ENCODE measurements around the gene CAMK1D. TPM values are rescaled to one million over a fixed set of nuclear protein-coding genes. Genes with fewer than 3 reads are reported as not detected.

The CAMK1D gene
- total RNA-seq, 1 experiment from 2014 or later: 0.63 TPM

DNA sequence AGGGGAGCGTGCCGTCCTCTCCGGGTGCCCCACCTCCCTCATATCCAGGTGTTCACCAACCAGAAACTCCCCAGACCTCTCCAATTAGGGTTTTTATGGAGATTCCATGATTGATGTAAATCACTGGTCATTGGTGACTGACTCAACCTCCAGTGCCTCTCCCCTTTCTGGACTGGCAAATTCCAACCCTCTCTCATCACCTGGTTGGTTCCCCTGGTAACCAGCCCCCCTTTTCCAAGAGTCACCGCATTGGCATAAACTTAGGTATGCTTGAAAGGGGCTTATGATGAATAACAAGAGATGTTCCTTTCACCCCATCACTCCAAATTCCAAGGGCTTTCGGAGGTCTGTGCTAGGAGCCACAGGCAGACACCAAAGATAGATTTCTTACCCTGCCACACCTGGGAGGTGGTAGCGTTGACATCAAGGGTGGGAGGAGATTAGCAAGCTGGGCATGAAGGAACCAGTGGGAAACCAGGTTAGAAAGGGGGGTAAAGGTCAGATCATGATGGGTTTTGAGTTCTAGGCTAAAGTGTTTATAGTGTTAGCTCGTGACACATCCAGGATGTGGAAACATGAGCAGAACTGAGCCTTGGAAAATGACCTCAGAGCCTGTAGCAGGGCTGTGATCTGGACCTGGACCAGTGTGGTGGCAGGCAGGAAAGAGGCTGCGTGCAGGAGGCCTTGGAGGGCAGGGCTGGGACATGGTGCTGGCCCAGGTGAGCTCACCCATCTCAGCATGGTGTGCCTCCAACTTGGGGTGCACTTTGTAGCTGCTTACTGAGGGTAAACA lies 45.1 kb downstream of the CAMK1D start:
- no peaks in the 10 kb centered on the region for H3K79me2 ChIP-seq (ENCODE audit: low read length)
- H3K27me3 ChIP-seq (ENCODE audit: low read length): no peaks in the 10 kb centered on the region
- H3K36me3 ChIP-seq (ENCODE audit: insufficient read depth, low read length): no peaks in the 10 kb centered on the region
- no peaks in the 10 kb centered on the region for H3K4me1 ChIP-seq (ENCODE audit: low read length)
- no peaks in the 10 kb centered on the region for H3K9me3 ChIP-seq (ENCODE audit: low read length)
- H4K20me1 ChIP-seq (ENCODE audit: insufficient read depth, low read depth, low read length): no peaks in the 10 kb centered on the region
- H3K9ac ChIP-seq (ENCODE audit: low read length): no peak overlapping the region
- no peak overlapping the region for H2AFZ ChIP-seq (ENCODE audit: low read length)
- no peak overlapping the region for H3K4me3 ChIP-seq (ENCODE audit: low read length)
- no peak for DNase-seq
- no peak overlapping the region for H3K4me2 ChIP-seq (ENCODE audit: low read depth, low read length, poor library complexity, severe bottlenecking)
- no peak overlapping the region for H3K27ac ChIP-seq (ENCODE audit: low read length)
- no peaks in the 10 kb centered on the region for H3K9me2 ChIP-seq (replicated peaks; ENCODE audit: insufficient read depth, low read length)

DNA sequence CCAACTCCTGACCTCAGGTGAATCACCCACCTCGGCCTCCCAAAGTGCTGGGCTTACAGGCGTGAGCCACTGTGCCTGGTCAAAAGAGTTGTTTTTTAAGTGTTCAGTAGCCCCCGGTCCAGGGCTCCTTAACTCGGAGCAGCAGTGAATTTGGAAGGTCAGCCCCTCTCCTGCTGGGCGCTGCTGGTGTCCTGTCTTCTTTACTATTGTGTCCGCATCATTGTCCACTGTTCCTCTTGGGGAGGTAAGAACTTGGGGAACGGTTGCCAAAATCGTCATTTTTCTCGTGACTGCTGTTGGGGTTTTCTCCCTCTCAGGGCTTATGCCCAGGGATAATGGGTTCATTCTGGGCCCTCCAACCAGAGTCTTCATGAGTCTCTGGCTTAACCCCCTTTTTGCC lies 46.7 kb downstream of the CAMK1D start:
- no peak overlapping the region for H3K4me2 ChIP-seq (ENCODE audit: low read depth, low read length, poor library complexity, severe bottlenecking)
- no peaks in the 10 kb centered on the region for H4K20me1 ChIP-seq (ENCODE audit: insufficient read depth, low read depth, low read length)
- no peak for DNase-seq
- no peaks in the 10 kb centered on the region for H3K9me2 ChIP-seq (replicated peaks; ENCODE audit: insufficient read depth, low read length)
- H2AFZ ChIP-seq (ENCODE audit: low read length): no peak overlapping the region
- H3K79me2 ChIP-seq (ENCODE audit: low read length): no peaks in the 10 kb centered on the region
- H3K36me3 ChIP-seq (ENCODE audit: insufficient read depth, low read length): no peaks in the 10 kb centered on the region
- no peak overlapping the region for H3K27ac ChIP-seq (ENCODE audit: low read length)
- H3K9me3 ChIP-seq (ENCODE audit: low read length): no peaks in the 10 kb centered on the region
- H3K4me3 ChIP-seq (ENCODE audit: low read length): no peak overlapping the region
- H3K9ac ChIP-seq (ENCODE audit: low read length): no peak overlapping the region
- H3K4me1 ChIP-seq (ENCODE audit: low read length): no peaks in the 10 kb centered on the region
- no peaks in the 10 kb centered on the region for H3K27me3 ChIP-seq (ENCODE audit: low read length)

DNA sequence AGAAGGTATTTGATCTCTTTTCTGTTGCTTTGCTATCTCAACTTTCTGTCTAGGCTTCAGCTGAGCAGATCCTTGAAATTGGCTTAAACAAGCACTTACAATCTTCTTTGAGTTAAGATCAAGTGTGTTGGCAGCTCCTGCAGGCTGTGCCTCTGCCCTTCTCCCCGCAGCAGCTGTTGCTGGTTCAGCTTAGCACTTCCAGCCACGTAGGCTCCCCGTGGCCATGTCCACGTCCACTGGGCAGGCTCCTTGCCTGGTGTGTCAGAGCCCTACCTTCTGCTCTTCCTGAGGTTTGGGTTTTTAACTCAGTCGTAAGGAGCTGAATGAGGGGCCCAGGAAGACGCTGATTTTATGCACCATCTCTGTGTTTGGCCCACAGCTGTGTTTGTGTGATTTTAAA lies 47.2 kb downstream of the CAMK1D start:
- no peaks in the 10 kb centered on the region for H3K27me3 ChIP-seq (ENCODE audit: low read length)
- H3K27ac ChIP-seq (ENCODE audit: low read length): no peak overlapping the region
- no peak overlapping the region for H2AFZ ChIP-seq (ENCODE audit: low read length)
- no peak overlapping the region for H3K9ac ChIP-seq (ENCODE audit: low read length)
- no peaks in the 10 kb centered on the region for H3K9me3 ChIP-seq (ENCODE audit: low read length)
- H3K4me3 ChIP-seq (ENCODE audit: low read length): no peak overlapping the region
- H3K9me2 ChIP-seq (replicated peaks; ENCODE audit: insufficient read depth, low read length): no peaks in the 10 kb centered on the region
- no peaks in the 10 kb centered on the region for H4K20me1 ChIP-seq (ENCODE audit: insufficient read depth, low read depth, low read length)
- H3K4me1 ChIP-seq (ENCODE audit: low read length): no peaks in the 10 kb centered on the region
- no peak overlapping the region for H3K4me2 ChIP-seq (ENCODE audit: low read depth, low read length, poor library complexity, severe bottlenecking)
- no peak for DNase-seq
- no peaks in the 10 kb centered on the region for H3K36me3 ChIP-seq (ENCODE audit: insufficient read depth, low read length)
- H3K79me2 ChIP-seq (ENCODE audit: low read length): no peaks in the 10 kb centered on the region

DNA sequence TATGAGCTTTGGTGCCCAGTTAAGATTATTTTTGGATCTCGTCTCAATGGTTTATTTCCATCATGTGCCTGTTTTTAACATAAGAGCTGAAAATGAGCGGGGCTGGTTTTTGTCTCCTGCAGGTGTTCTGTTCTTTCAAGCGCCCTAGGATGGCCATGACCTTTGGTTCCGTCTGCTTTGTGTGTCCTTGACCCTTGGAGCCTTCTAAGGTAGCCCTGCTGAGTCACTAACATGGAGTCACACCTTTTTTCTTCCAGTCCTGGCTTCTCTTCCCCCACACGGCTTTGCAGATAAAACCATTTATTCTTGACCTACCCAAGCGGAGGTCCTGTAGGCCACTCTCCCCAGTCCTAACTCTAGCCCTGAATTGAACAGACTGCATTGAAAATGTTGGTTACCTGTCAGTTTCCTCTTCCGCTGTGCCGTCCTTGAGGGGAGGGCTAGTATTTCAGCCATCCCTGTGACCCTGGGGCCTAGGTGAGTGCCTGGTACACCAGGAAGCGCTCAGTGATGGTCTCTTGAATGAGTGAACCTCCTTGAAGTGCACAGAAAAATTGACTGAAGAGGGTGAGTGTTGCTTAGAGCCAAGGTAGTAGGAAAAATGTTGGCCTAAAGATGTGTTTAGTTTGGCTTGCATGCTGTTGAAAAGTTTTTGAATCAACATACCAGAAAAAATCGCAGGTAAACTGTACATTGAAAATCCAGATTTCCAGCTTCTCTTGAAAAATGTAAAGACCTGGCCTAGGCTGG lies 48.0 kb downstream of the CAMK1D start:
- Histone ChIP-seq H3K4me3 (ENCODE audit: low read length) (no peak overlapping the region), H3K9me3 (ENCODE audit: low read length) (no peaks in the 10 kb centered on the region), H3K79me2 (ENCODE audit: low read length) (no peaks in the 10 kb centered on the region), H3K36me3 (ENCODE audit: insufficient read depth, low read length) (no peaks in the 10 kb centered on the region), H3K9me2 (replicated peaks; ENCODE audit: insufficient read depth, low read length) (no peaks in the 10 kb centered on the region), H2AFZ (ENCODE audit: low read length) (no peak overlapping the region), H3K4me1 (ENCODE audit: low read length) (no peaks in the 10 kb centered on the region), H3K27me3 (ENCODE audit: low read length) (no peaks in the 10 kb centered on the region), H3K27ac (ENCODE audit: low read length) (no peak overlapping the region), H3K4me2 (ENCODE audit: low read depth, low read length, poor library complexity, severe bottlenecking) (no peak overlapping the region), H4K20me1 (ENCODE audit: insufficient read depth, low read depth, low read length) (no peaks in the 10 kb centered on the region), H3K9ac (ENCODE audit: low read length) (no peak overlapping the region)
- DNase-seq: no peak

DNA sequence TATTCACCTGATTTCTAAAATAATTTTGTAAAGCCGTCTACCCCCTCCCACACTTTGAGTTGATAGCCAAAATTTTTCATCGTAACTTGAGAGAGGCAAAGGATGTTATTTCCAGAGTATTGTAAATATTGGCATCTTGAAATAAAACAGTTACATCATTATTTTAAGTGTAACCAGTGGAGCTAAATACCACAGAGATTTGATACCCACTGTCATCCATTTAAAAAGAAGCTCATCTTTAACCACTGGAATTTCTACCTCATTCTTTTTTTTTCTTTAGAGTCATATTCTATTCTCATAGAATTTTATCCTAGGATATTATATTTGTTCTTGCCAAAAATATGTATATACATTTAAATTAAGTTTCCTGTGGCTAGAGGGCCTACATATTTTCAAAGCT lies 48.6 kb downstream of the CAMK1D start:
- H2AFZ ChIP-seq (ENCODE audit: low read length): no peak overlapping the region
- no peak overlapping the region for H3K4me3 ChIP-seq (ENCODE audit: low read length)
- no peaks in the 10 kb centered on the region for H3K9me3 ChIP-seq (ENCODE audit: low read length)
- no peaks in the 10 kb centered on the region for H4K20me1 ChIP-seq (ENCODE audit: insufficient read depth, low read depth, low read length)
- H3K4me2 ChIP-seq (ENCODE audit: low read depth, low read length, poor library complexity, severe bottlenecking): no peak overlapping the region
- no peak overlapping the region for H3K9ac ChIP-seq (ENCODE audit: low read length)
- H3K9me2 ChIP-seq (replicated peaks; ENCODE audit: insufficient read depth, low read length): no peaks in the 10 kb centered on the region
- H3K79me2 ChIP-seq (ENCODE audit: low read length): no peaks in the 10 kb centered on the region
- no peak for DNase-seq
- H3K36me3 ChIP-seq (ENCODE audit: insufficient read depth, low read length): no peaks in the 10 kb centered on the region
- no peaks in the 10 kb centered on the region for H3K27me3 ChIP-seq (ENCODE audit: low read length)
- H3K27ac ChIP-seq (ENCODE audit: low read length): no peak overlapping the region
- H3K4me1 ChIP-seq (ENCODE audit: low read length): no peaks in the 10 kb centered on the region

DNA sequence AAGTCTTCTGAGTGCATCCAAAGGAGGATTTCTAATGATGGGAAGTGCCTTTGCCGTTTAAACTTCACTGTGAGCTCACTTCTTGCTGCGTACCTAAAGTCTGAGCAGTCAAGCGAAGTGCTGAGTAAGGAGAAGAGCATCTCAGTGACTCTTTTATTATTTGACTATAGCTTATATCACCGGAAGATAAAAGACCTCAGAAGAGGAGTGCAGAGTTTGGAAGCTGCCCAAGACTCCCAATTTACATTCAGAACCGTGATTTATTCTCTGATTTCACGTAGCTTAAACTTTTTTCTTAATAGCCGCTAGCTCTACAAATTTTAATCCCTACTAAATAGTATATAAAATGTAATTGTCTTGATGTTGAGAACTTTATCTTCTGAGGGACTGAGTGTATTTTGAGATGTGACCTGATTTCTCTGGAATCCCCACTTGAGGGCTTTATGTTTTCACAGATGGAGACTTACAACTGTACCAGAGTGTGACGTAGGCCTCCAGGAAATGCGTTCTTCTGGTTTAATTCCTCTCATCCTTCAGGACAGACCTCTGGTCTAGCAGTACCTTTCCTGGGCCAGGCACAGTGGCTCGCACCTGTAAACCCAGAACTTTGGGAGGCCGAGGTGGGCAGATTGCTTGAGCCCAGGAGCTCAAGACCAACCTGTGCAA lies 51.1 kb downstream of the CAMK1D start:
- Histone ChIP-seq H3K27me3 (ENCODE audit: low read length) (no peaks in the 10 kb centered on the region), H2AFZ (ENCODE audit: low read length) (no peak overlapping the region), H3K9me2 (replicated peaks; ENCODE audit: insufficient read depth, low read length) (no peaks in the 10 kb centered on the region), H3K9me3 (ENCODE audit: low read length) (no peaks in the 10 kb centered on the region), H3K9ac (ENCODE audit: low read length) (no peak overlapping the region), H3K27ac (ENCODE audit: low read length) (no peak overlapping the region), H4K20me1 (ENCODE audit: insufficient read depth, low read depth, low read length) (no peaks in the 10 kb centered on the region), H3K4me3 (ENCODE audit: low read length) (no peak overlapping the region), H3K4me2 (ENCODE audit: low read depth, low read length, poor library complexity, severe bottlenecking) (no peak overlapping the region), H3K36me3 (ENCODE audit: insufficient read depth, low read length) (no peaks in the 10 kb centered on the region), H3K79me2 (ENCODE audit: low read length) (no peaks in the 10 kb centered on the region), H3K4me1 (ENCODE audit: low read length) (no peaks in the 10 kb centered on the region)
- no peak for DNase-seq

DNA sequence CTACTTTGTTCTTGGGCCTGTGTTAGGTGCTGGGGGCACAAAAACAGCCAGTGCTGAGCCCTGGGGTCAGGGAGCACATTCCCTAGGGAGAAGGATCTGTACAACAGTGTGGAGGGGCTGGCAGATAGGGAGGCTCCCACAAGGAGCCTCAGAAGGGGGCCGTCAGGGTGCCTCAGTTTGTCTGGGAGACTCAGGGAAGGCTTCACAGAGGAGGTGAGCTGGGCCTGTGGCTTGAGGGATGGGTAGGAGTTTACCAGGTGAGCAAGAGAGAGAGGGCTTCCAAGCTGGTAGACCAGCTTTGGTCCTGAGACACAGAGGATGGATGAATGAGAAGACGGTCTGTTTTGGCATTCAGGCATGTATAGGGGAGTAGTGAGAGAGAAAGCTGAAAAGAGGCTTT lies 52.1 kb downstream of the CAMK1D start:
- no peak for DNase-seq
- Histone ChIP-seq H3K36me3 (ENCODE audit: insufficient read depth, low read length) (no peaks in the 10 kb centered on the region), H3K9me3 (ENCODE audit: low read length) (no peaks in the 10 kb centered on the region), H3K4me3 (ENCODE audit: low read length) (no peak overlapping the region), H3K27ac (ENCODE audit: low read length) (no peak overlapping the region), H3K4me2 (ENCODE audit: low read depth, low read length, poor library complexity, severe bottlenecking) (no peak overlapping the region), H3K4me1 (ENCODE audit: low read length) (no peaks in the 10 kb centered on the region), H2AFZ (ENCODE audit: low read length) (no peak overlapping the region), H3K79me2 (ENCODE audit: low read length) (no peaks in the 10 kb centered on the region), H3K9me2 (replicated peaks; ENCODE audit: insufficient read depth, low read length) (no peaks in the 10 kb centered on the region), H3K27me3 (ENCODE audit: low read length) (no peaks in the 10 kb centered on the region), H3K9ac (ENCODE audit: low read length) (no peak overlapping the region), H4K20me1 (ENCODE audit: insufficient read depth, low read depth, low read length) (no peaks in the 10 kb centered on the region)

DNA sequence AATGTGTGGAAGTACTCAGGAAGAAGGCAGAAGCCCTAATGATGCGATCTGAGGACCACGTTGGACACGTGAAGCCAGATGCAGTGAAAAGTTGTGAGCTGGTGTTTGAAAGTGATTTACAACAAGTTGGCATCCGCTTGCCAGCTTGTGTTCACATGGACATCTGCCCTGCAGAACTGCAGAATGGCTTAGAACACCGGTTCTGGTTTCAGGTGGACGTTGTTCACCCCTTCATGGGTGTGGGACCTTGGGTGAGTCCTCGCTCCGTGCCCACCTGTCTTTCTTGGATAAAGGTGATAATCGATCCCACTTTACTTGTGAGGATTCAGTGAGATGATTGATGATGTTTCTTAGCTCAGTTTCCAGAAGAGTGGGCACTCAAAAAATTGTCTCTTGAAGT lies 53.8 kb downstream of the CAMK1D start:
- Histone ChIP-seq H3K27me3 (ENCODE audit: low read length) (no peaks in the 10 kb centered on the region), H3K79me2 (ENCODE audit: low read length) (no peaks in the 10 kb centered on the region)

More for the DNA sequence above, 53.8 kb downstream of the CAMK1D start:
- no peaks in the 10 kb centered on the region for H3K4me1 ChIP-seq (ENCODE audit: low read length)
- H3K4me2 ChIP-seq (ENCODE audit: low read depth, low read length, poor library complexity, severe bottlenecking): no peak overlapping the region
- H4K20me1 ChIP-seq (ENCODE audit: insufficient read depth, low read depth, low read length): no peaks in the 10 kb centered on the region
- no peaks in the 10 kb centered on the region for H3K9me2 ChIP-seq (replicated peaks; ENCODE audit: insufficient read depth, low read length)
- H3K36me3 ChIP-seq (ENCODE audit: insufficient read depth, low read length): no peaks in the 10 kb centered on the region
- H3K27ac ChIP-seq (ENCODE audit: low read length): no peak overlapping the region
- no peaks in the 10 kb centered on the region for H3K9me3 ChIP-seq (ENCODE audit: low read length)
- H2AFZ ChIP-seq (ENCODE audit: low read length): no peak overlapping the region
- H3K9ac ChIP-seq (ENCODE audit: low read length): no peak overlapping the region
- no peak overlapping the region for H3K4me3 ChIP-seq (ENCODE audit: low read length)
- no peak for DNase-seq
